Activated CD4-positive, alpha-beta memory T cell treated with anti-CD3 and anti-CD28 coated beads for 36 hours (primary cell): ENCODE results near the gene MRPL36. TPM values are rescaled to one million over a fixed set of nuclear protein-coding genes. Genes with fewer than 3 reads are reported as not detected.
"Not testable (repeated sequence)": the region's sequence is repeated elsewhere in the genome, so short reads cannot be mapped to it uniquely, and the experiment has no call there.

ENCODE experiments used
- CTCF ChIA-PET: fragments of 350-600 bp; sonication (Branson Sonifier 250); formaldehyde crosslinking; loops from one replicate; lab custom pipeline; 2021; ENCODE audit warnings: antibody characterized with exemption, inconsistent platforms; lab: Charles Lee
- POLR2A ChIA-PET: fragments of 350-600 bp; sonication (Branson Sonifier 250); formaldehyde crosslinking; loops from one replicate; lab custom pipeline; 2021; ENCODE audit warnings: antibody characterized with exemption; lab: Charles Lee
- DNase-seq: peaks from one replicate; pipeline ENCODE4 v3.0.0-alpha.2; 2020
- H3K27ac Mint-ChIP-seq: one replicate; pipeline ENCODE4 v1.8.0; 2021; ENCODE audit warnings: mixed read lengths
- H3K27me3 Mint-ChIP-seq: one replicate; pipeline ENCODE4 v1.8.0; 2021; ENCODE audit warnings: mixed read lengths
- H3K36me3 Mint-ChIP-seq: one replicate; pipeline ENCODE4 v1.8.0; 2021; ENCODE audit warnings: mixed read lengths
- H3K4me1 Mint-ChIP-seq: one replicate; pipeline ENCODE4 v1.8.0; 2021; ENCODE audit warnings: low read depth, mixed read lengths
- H3K4me3 Mint-ChIP-seq: one replicate; pipeline ENCODE4 v1.8.0; 2021; ENCODE audit warnings: mild to moderate bottlenecking, mixed read lengths
- H3K9me3 Mint-ChIP-seq: one replicate; pipeline ENCODE4 v1.8.0; 2021; ENCODE audit warnings: mixed read lengths
- intact Hi-C: fragments of 100-400 bp; cut with micrococcal nuclease; formaldehyde crosslinking; loops from one replicate; pipeline ENCODE4 v1.15.1; 2023
- total RNA-seq, 2 experiments: library from RNA; stranded (reverse); gene quantifications; one replicate each; pipeline ENCODE4 v1.2.3, GENCODE V29; 2021

MRPL36 gene
- 10 to 100 TPM; 60.8 to 64.7 TPM for total RNA-seq

DNA sequence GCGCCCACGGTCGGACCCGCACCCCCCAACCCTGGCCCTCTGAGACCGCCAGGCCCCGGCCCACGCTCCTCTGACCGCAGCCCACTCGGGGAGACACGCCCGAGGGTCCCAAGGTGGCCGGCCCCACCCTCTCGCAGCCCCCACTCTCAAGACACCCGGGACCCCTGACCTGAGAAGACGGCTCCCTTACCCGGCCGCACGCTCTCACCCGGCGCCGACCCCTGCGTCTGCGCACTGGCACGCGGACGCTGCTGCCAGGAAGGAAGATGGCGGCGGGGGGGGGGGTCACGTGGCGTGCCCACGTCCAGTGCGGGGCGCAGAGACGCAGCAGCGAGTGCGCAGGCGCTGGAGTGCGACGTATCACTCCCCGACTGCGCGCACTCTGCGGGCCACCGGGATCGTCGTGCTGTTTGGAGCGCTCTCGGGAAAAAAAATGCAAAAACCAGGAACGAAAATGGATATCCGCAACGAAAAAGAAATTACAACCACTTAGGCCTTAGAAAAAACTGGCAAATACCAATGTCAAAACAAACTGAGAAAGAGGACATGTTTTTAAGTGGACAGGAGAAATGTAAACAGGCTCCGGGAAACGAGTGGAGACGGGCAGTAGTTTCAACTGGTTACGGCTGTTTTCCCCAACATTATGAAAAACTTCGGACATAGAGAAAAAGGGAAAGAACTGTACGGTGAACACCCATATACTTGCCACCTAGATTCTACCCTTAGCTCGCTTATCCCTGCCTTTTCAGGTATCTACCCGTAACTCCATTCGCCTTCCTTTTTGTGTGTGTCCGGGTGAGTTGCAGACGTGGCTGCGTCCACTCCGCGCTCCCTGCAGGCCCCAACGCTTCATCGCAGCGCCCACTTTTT lies at the start of gene MRPL36:
TSS of gene MRPL36 (minus strand) at position 236 of the 870 bp plus-strand sequence. CDS start 902 bp downstream, outside the sequence.
- intact Hi-C loops: loop anchor here (1.0 to 10.0 kb wide), 2 partner anchors 8 to 65 kb away; no protein-coding TSS in a partner anchor
- ChIA-PET CTCF (interaction anchor here (1.0 to 1.1 kb wide), 2 partner anchors 11 to 37 kb away, joined by 3 to 5 read pairs; no protein-coding TSS in a partner anchor), POLR2A (interaction anchor here (0.9 to 1.4 kb wide), 2 partner anchors 8 to 10 kb away, joined by 3 to 4 read pairs (median 4); no protein-coding TSS in a partner anchor)
- no peaks in the 10 kb centered on the region for H3K27me3 Mint-ChIP-seq
- DNase-seq: peak; percentile 95
- peaks cover 56% of the 10 kb centered on the region for H3K4me1 Mint-ChIP-seq
- peaks cover 48% of the 10 kb centered on the region for H3K36me3 Mint-ChIP-seq
- no peaks in the 10 kb centered on the region for H3K9me3 Mint-ChIP-seq
- peak within 1 kb of the TSS; percentile 100 for H3K4me3 Mint-ChIP-seq
- H3K27ac Mint-ChIP-seq: peak within 1 kb of the TSS; percentile 99

DNA sequence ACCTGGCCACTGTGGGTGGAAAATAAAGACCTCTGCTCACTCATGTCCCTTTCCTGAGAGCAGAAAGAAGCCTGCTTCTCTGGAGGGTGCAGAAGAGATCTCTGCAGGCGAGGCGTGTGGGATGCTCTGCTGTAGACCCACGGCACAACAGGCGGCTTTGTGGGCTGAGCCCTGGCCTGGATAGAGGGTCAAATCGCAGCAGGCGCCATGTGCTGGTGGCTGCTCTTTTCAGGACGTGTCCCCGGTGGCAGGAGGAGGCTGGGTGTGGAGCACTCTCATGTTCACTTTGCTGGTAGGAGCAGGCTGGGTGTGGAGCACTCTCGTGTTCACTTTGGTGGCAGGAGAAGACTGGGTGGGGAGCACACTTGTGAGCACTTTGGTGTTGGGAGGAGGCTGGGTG lies 48.0 kb upstream of the MRPL36 start:
- POLR2A ChIA-PET: no interaction called here
- H3K27ac Mint-ChIP-seq: no peak overlapping the region
- CTCF ChIA-PET: no interaction called here
- no peaks in the 10 kb centered on the region for H3K9me3 Mint-ChIP-seq
- intact Hi-C loops: no loop called here
- no peak overlapping the region for H3K4me3 Mint-ChIP-seq
- no peaks in the 10 kb centered on the region for H3K36me3 Mint-ChIP-seq
- H3K27me3 Mint-ChIP-seq: peaks cover 33% of the 10 kb centered on the region
- no peak for DNase-seq
- no peaks in the 10 kb centered on the region for H3K4me1 Mint-ChIP-seq

DNA sequence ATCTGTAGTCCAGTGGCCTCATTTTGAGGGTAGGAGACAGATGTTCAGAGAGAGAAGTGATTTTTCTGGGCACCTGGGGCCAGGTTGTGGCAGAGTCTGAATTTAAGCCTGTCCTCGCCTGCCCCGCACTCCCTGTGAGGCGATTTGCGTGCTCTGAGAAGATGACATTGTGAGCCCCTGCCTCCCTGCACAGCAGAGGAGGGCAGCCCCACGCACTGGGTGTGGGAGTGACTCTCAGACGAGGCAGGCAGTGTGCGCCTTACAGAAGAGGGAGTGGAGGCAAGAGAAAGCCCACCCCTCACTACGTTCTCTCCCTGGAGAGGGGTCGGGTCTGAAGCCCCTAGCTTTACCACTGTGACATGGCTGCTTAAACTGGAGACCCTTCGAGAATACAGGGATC lies 47.4 kb upstream of the MRPL36 start:
- POLR2A ChIA-PET: no interaction called here
- DNase-seq: no peak
- Mint-ChIP-seq H3K9me3 (no peaks in the 10 kb centered on the region), H3K27me3 (peaks cover 35% of the 10 kb centered on the region), H3K4me1 (no peaks in the 10 kb centered on the region), H3K4me3 (no peak overlapping the region), H3K27ac (no peak overlapping the region), H3K36me3 (no peaks in the 10 kb centered on the region)
- CTCF ChIA-PET: no interaction called here
- intact Hi-C loops: no loop called here

GRCh38 chr5:1846583-1846982 lies 46.9 kb upstream of the MRPL36 start:
- intact Hi-C loops: no loop called here
- Mint-ChIP-seq H3K4me1 (no peaks in the 10 kb centered on the region), H3K27me3 (peaks cover 30% of the 10 kb centered on the region), H3K4me3 (no peak overlapping the region), H3K27ac (no peak overlapping the region), H3K9me3 (no peaks in the 10 kb centered on the region), H3K36me3 (no peaks in the 10 kb centered on the region)
- no peak for DNase-seq
- ChIA-PET CTCF (no interaction called here), POLR2A (no interaction called here)

- no peak overlapping the region for H3K4me3 Mint-ChIP-seq
- peaks cover 24% of the 10 kb centered on the region for H3K27me3 Mint-ChIP-seq
- CTCF ChIA-PET: no interaction called here
- H3K27ac Mint-ChIP-seq: no peak overlapping the region
- H3K9me3 Mint-ChIP-seq: no peaks in the 10 kb centered on the region
- H3K4me1 Mint-ChIP-seq: no peaks in the 10 kb centered on the region
- intact Hi-C loops: no loop called here
- POLR2A ChIA-PET: no interaction called here
- no peak for DNase-seq
- H3K36me3 Mint-ChIP-seq: no peaks in the 10 kb centered on the region
These were observed 46.1 kb upstream of the MRPL36 start for GRCh38 chr5:1845696-1846095.

- CTCF ChIA-PET: no interaction called here
- Mint-ChIP-seq H3K9me3 (no peaks in the 10 kb centered on the region), H3K27ac (no peak overlapping the region), H3K27me3 (peaks cover 22% of the 10 kb centered on the region), H3K4me3 (no peak overlapping the region), H3K4me1 (no peaks in the 10 kb centered on the region), H3K36me3 (no peaks in the 10 kb centered on the region)
- DNase-seq: no peak
- intact Hi-C loops: no loop called here
- POLR2A ChIA-PET: no interaction called here
These were observed 45.2 kb upstream of the MRPL36 start for GRCh38 chr5:1844708-1845436.

GRCh38 chr5:1843761-1844160 lies 44.1 kb upstream of the MRPL36 start:
- H3K36me3 Mint-ChIP-seq, H3K9me3 Mint-ChIP-seq, H3K4me1 Mint-ChIP-seq, H3K27ac Mint-ChIP-seq, POLR2A ChIA-PET, H3K4me3 Mint-ChIP-seq, DNase-seq, CTCF ChIA-PET, intact Hi-C loops: not testable (repeated sequence)
- peaks cover 19% of the 10 kb centered on the region for H3K27me3 Mint-ChIP-seq

DNA sequence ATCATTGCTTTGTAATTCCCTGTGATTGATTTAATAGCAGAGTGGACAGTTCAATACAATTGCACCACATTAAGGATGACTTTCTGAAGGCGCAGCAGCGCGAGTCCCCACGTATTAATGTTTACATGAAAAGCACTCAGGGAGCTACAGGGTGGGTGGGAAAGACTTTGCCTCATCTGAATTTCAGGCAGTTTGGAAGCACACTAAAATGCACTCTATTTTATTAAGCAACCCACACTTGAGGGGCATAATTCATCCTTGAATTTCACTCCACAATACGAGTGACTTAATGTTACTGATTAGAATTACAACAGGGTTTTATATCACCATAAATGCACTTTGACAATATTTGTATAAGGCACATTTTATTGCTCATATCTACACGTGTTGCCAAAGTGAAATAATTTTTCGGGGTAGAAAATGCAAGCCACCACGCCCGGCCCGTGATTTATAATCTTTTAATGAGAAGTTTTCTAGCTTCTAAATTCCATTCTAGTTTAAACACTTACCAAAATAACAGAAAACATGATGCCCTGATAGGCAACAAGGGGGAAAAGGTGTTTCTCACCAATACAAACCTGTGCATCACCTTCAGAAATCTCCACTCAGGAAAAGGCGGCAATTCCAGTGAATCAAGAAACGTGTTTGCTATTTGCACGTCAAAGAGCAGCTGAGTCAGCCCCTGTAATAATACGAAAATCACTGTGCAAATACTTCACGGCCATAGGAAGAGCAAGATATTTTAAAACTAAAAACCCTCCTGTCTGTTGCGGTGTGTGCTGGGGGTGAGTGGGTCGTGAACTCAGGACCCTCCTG lies 42.6 kb upstream of the MRPL36 start:
- DNase-seq: no peak
- Mint-ChIP-seq H3K9me3 (no peaks in the 10 kb centered on the region), H3K27ac (no peak overlapping the region), H3K36me3 (no peaks in the 10 kb centered on the region), H3K4me3 (no peak overlapping the region), H3K4me1 (no peaks in the 10 kb centered on the region), H3K27me3 (peaks cover 12% of the 10 kb centered on the region)
- intact Hi-C loops: no loop called here
- ChIA-PET POLR2A (no interaction called here), CTCF (no interaction called here)

DNA sequence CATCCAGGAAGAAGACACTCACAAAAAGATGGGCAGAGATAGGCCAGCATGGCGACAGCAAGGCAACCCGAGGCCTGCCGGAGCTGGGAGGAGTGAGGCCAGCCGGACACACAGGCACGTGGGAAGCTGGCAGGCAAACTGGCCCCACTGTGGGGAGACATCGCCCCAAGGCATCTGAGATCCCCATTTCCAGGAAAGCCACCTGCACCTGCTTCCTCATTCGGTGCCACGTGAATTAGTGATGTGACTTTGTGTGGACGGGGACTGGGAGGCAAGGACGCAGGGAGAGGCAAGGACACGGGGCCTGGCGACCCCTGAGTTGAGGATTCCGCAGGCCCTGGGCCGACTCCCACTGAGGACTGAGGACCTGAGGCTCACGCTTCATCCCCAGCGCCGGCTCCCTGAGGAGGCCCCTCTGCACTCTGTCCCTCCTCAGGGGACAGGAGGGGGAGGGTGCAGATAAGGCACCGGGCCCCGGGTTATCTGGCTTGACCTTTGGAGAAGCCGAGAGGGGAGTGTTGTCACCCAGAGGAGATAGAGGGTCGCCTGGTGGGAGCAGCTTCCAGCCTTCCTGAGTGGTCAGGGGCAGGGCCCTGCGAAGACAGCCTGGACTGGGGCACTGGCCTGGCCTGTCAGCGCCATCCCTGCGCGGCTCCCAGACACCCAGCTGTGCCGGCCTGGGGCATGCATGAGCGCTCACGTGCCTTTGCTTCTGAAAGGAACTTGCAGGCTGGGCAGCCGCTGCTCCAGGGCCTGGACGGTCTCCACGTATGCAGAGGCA lies 41.3 kb upstream of the MRPL36 start:
- no peak for DNase-seq
- H3K4me1 Mint-ChIP-seq: no peaks in the 10 kb centered on the region
- H3K9me3 Mint-ChIP-seq: no peaks in the 10 kb centered on the region
- ChIA-PET POLR2A (no interaction called here), CTCF (no interaction called here)
- H3K27ac Mint-ChIP-seq: no peak overlapping the region
- no peak overlapping the region for H3K4me3 Mint-ChIP-seq
- H3K27me3 Mint-ChIP-seq: peaks cover 14% of the 10 kb centered on the region
- intact Hi-C loops: no loop called here
- H3K36me3 Mint-ChIP-seq: no peaks in the 10 kb centered on the region

- Mint-ChIP-seq H3K36me3 (no peaks in the 10 kb centered on the region), H3K4me1 (no peaks in the 10 kb centered on the region), H3K27ac (no peak overlapping the region), H3K4me3 (no peak overlapping the region), H3K27me3 (peaks cover 14% of the 10 kb centered on the region), H3K9me3 (no peaks in the 10 kb centered on the region)
- CTCF ChIA-PET: no interaction called here
- POLR2A ChIA-PET: no interaction called here
- intact Hi-C loops: no loop called here
- no peak for DNase-seq
These were observed 40.5 kb upstream of the MRPL36 start for GRCh38 chr5:1840071-1840547.

GRCh38 chr5:1838013-1838412 lies 38.4 kb upstream of the MRPL36 start:
- ChIA-PET CTCF (no interaction called here), POLR2A (no interaction called here)
- Mint-ChIP-seq H3K27me3 (peaks cover 14% of the 10 kb centered on the region), H3K36me3 (no peaks in the 10 kb centered on the region), H3K27ac (no peak overlapping the region), H3K4me1 (no peaks in the 10 kb centered on the region), H3K9me3 (no peaks in the 10 kb centered on the region), H3K4me3 (no peak overlapping the region)
- intact Hi-C loops: no loop called here
- no peak for DNase-seq
